ENCODE data around the gene LTV1. TPM values are rescaled to one million over a fixed set of nuclear protein-coding genes. Genes with fewer than 3 reads are reported as not detected.

LTV1 gene
- total RNA-seq, 1 donor from 2014 or later: 17.0 TPM

DNA sequence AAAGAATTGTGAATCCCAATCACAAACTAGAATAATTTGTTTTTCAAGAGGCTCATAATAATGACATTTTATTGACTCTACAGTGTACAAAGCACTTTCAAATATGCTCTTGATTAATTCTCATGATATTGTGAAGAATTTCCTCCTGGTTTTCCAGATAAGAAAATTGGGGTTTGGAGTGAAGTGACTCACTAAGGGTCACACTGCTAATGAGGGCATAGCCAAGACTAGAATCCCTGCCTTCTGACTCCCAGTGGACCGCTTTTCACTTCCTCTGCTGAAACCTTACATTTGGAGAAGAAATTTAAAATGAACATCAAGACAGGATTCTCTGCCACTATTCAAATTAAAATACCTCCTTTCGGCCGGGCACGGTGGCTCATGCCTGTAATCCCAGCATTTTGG, 38.3 kb upstream of the LTV1 start:
- TF ChIP-seq CTCF (IDR thresholded peaks at IDR 0.05; ENCODE audit: partially characterized antibody, unreplicated experiment): no peak
- DNase-seq: no peak
- no peak overlapping the region for H3K4me3 Mint-ChIP-seq (ENCODE audit: unreplicated experiment)
- no peaks in the 10 kb centered on the region for H3K4me1 Mint-ChIP-seq (ENCODE audit: low read depth, unreplicated experiment)
- H3K9me3 Mint-ChIP-seq (ENCODE audit: unreplicated experiment): peaks cover 3% of the 10 kb centered on the region
- H3K27ac Mint-ChIP-seq (ENCODE audit: unreplicated experiment): no peak overlapping the region
- no peaks in the 10 kb centered on the region for H3K27me3 Mint-ChIP-seq (ENCODE audit: unreplicated experiment)
- H3K36me3 Mint-ChIP-seq (ENCODE audit: unreplicated experiment): no peaks in the 10 kb centered on the region

- Mint-ChIP-seq H3K27ac (ENCODE audit: unreplicated experiment) (no peak overlapping the region), H3K27me3 (ENCODE audit: unreplicated experiment) (no peaks in the 10 kb centered on the region), H3K36me3 (ENCODE audit: unreplicated experiment) (no peaks in the 10 kb centered on the region), H3K4me3 (ENCODE audit: unreplicated experiment) (no peak overlapping the region), H3K4me1 (ENCODE audit: low read depth, unreplicated experiment) (no peaks in the 10 kb centered on the region), H3K9me3 (ENCODE audit: unreplicated experiment) (no peaks in the 10 kb centered on the region)
- TF ChIP-seq CTCF (IDR thresholded peaks at IDR 0.05; ENCODE audit: partially characterized antibody, unreplicated experiment): no peak
- no peak for DNase-seq
Observed at GRCh38 chr6:143806282-143807102, 36.6 kb upstream of the LTV1 start.

DNA sequence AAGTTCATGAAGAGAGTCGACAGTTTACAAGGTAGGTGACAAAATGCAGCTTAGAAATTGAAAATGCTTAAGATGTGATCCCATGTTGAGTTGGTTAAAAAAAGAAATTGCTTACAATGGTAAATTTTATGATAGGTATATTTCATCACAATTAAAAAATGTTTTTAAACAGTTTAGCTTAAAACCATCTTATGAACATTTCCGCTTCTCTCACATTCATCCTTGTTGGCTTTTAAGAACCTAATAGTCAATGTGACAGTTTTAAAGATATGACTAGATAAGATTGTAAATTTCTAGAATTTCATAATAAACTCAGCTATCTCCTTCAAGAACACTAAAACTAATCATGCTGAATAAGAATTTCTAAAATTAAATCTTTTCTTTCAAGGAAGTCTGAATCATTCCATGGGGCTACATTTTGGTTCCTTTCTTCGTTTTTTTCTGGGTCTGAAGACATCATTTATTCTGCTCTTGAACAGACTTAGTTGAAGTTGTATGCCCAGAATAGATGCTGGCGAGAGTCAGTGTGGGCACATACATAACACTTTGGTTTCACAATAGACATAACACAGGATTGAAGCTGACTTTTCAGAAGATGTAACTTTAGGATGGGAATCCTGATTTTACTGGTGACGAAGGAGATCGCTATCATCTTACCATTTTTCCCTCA, 35.9 kb upstream of the LTV1 start:
- Mint-ChIP-seq H3K4me1 (ENCODE audit: low read depth, unreplicated experiment) (no peaks in the 10 kb centered on the region), H3K27ac (ENCODE audit: unreplicated experiment) (no peak overlapping the region), H3K36me3 (ENCODE audit: unreplicated experiment) (no peaks in the 10 kb centered on the region), H3K4me3 (ENCODE audit: unreplicated experiment) (no peak overlapping the region), H3K27me3 (ENCODE audit: unreplicated experiment) (no peaks in the 10 kb centered on the region), H3K9me3 (ENCODE audit: unreplicated experiment) (no peaks in the 10 kb centered on the region)
- no peak for TF ChIP-seq CTCF (IDR thresholded peaks at IDR 0.05; ENCODE audit: partially characterized antibody, unreplicated experiment)
- no peak for DNase-seq

DNA sequence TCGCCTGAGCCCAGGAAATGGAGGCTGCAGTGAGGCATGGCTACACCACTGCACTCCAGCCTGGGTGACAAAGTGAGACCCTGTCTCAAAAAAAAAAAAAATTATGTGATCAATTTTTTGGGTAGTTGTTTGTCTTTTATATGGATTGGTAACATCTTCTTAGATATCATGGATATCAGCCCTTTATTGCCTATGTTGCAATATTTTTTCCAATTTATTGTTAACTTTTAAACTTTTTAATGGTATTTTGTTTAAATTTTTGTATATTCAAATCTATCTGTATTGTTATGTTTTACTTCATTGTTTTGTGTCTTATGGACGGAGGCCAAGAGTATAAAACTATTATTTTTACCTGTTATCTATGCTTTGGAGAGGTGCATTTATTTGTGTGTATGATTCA, 32.4 kb upstream of the LTV1 start:
- Mint-ChIP-seq H3K4me3 (ENCODE audit: unreplicated experiment) (no peak overlapping the region), H3K36me3 (ENCODE audit: unreplicated experiment) (no peaks in the 10 kb centered on the region), H3K27ac (ENCODE audit: unreplicated experiment) (no peak overlapping the region), H3K27me3 (ENCODE audit: unreplicated experiment) (no peaks in the 10 kb centered on the region), H3K4me1 (ENCODE audit: low read depth, unreplicated experiment) (no peaks in the 10 kb centered on the region), H3K9me3 (ENCODE audit: unreplicated experiment) (no peaks in the 10 kb centered on the region)
- TF ChIP-seq CTCF (IDR thresholded peaks at IDR 0.05; ENCODE audit: partially characterized antibody, unreplicated experiment): no peak
- no peak for DNase-seq
